OCI-LY1 (cell line): ENCODE data around the gene KNSTRN.

ENCODE experiments used
- CTCF ChIP-seq: fragments of 200-600 bp; sonication (generic), shearing (Covaris generic); IDR thresholded peaks from 2 replicates; pipeline ENCODE4 v1.5.1; 2017; ENCODE audit warnings: mild to moderate bottlenecking, antibody characterized with exemption, low read length, moderate library complexity, mixed read lengths
- EZH2 ChIP-seq: fragments of 200-600 bp; sonication (generic), shearing (Covaris generic); IDR thresholded peaks from 2 replicates; pipeline ENCODE4 v1.8.0; 2017; ENCODE audit warnings: borderline replicate concordance, mixed run types, mild to moderate bottlenecking, antibody characterized with exemption, low read length, moderate library complexity, mixed read lengths

- no peak for TF ChIP-seq EZH2
- no peak for TF ChIP-seq CTCF
Observed at GRCh38 chr15:40443255-40443654, 60.7 kb downstream of the KNSTRN start.
